OCI-LY7 (cell line): ENCODE results near the gene PRKN. TPM values are rescaled to one million over a fixed set of nuclear protein-coding genes. Genes with fewer than 3 reads are reported as not detected.

ENCODE experiments used
- BruUV-seq: library from RNA; stranded (reverse); fragments of 400-500 nt; replicated peaks from 2 replicates; lab custom pipeline; 2021; lab: Mats Ljungman, UMichigan
- CTCF ChIA-PET: fragments of 300-600 bp; sonication (Branson Sonifier 250); formaldehyde crosslinking; loops from one replicate; lab custom pipeline; 2022; ENCODE audit warnings: antibody characterized with exemption; ENCODE audit not compliant: unreplicated experiment; lab: Charles Lee
- POLR2A ChIA-PET: fragments of 300-600 bp; sonication (Branson Sonifier 250); formaldehyde crosslinking; loops from one replicate; lab custom pipeline; 2022; ENCODE audit warnings: antibody characterized with exemption; lab: Charles Lee
- DNase-seq: peaks from one replicate; pipeline ENCODE4 v3.0.0-alpha.2; 2015; ENCODE audit warnings: low spot score
- H2AFZ ChIP-seq: fragments of 200-600 bp; sonication (generic), shearing (Covaris generic); 2 replicates; pipeline ENCODE4 v1.6.1; 2014; ENCODE audit warnings: mild to moderate bottlenecking, antibody characterized with exemption, low read length, moderate library complexity
- H3K27ac ChIP-seq: fragments of 200-600 bp; sonication (generic); 2 replicates; pipeline ENCODE4 v1.5.1; 2014; ENCODE audit warnings: mixed run types, low read depth, mild to moderate bottlenecking, moderate library complexity, low read length, inconsistent platforms; ENCODE audit not compliant: poor library complexity, severe bottlenecking
- H3K36me3 ChIP-seq: fragments of 200-600 bp; sonication (generic); 2 replicates; pipeline ENCODE4 v1.6.1; 2014; ENCODE audit warnings: mild to moderate bottlenecking, antibody characterized with exemption, low read length, moderate library complexity, mixed read lengths; ENCODE audit not compliant: insufficient read depth
- H3K4me1 ChIP-seq: fragments of 200-600 bp; sonication (generic); 2 replicates; pipeline ENCODE4 v1.5.1; 2014; ENCODE audit warnings: mild to moderate bottlenecking, low read length; ENCODE audit not compliant: insufficient read depth, poor library complexity, severe bottlenecking
- H3K4me2 ChIP-seq: fragments of 200-600 bp; sonication (generic); 2 replicates; pipeline ENCODE4 v1.6.1; 2014; ENCODE audit warnings: mild to moderate bottlenecking, low read length
- H3K4me3 ChIP-seq: fragments of 200-600 bp; sonication (generic); 2 replicates; pipeline ENCODE4 v1.5.1; 2014; ENCODE audit warnings: mild to moderate bottlenecking, low read depth, low read length; ENCODE audit not compliant: poor library complexity, severe bottlenecking
- H3K79me2 ChIP-seq: fragments of 200-600 bp; sonication (generic); 2 replicates; pipeline ENCODE4 v1.6.1; 2016; ENCODE audit warnings: low read depth, mild to moderate bottlenecking, low read length, moderate library complexity, mixed read lengths; ENCODE audit not compliant: insufficient read depth
- H3K9me2 ChIP-seq: fragments of 200-600 bp; sonication (generic); 2 replicates; pipeline ENCODE4 v1.6.1; 2016; ENCODE audit warnings: mild to moderate bottlenecking, low read length, mixed read lengths; ENCODE audit not compliant: insufficient read depth
- H3K9me3 ChIP-seq: fragments of 200-600 bp; sonication (generic); 2 replicates; pipeline ENCODE4 v1.6.1; 2014; ENCODE audit warnings: mild to moderate bottlenecking, mixed run types, low read length, mixed read lengths
- H4K20me1 ChIP-seq: fragments of 200-600 bp; sonication (generic); 2 replicates; pipeline ENCODE4 v1.6.1; 2014; ENCODE audit warnings: mild to moderate bottlenecking, antibody characterized with exemption, low read length, moderate library complexity, mixed read lengths; ENCODE audit not compliant: insufficient read depth
- EZH2phosphoT487 ChIP-seq: fragments of 200-600 bp; sonication (generic); IDR thresholded peaks from 2 replicates; pipeline ENCODE4 v1.6.1; 2018; ENCODE audit warnings: low read depth, borderline replicate concordance, mild to moderate bottlenecking, mixed run types, antibody characterized with exemption, low read length, moderate library complexity, mixed read lengths
- intact Hi-C: fragments of 100-400 bp; cut with micrococcal nuclease; formaldehyde crosslinking; loops from one replicate; pipeline ENCODE4 v1.10.0; 2022; ENCODE audit not compliant: unreplicated experiment
- total RNA-seq, 2 experiments: library from RNA; depleted of rRNA in 1 of 2; stranded (reverse); fragments of >200 nt in 1 of 2; shearing (Covaris generic) in 1 of 2; gene quantifications; 2 replicates each; pipeline ENCODE4 v1.2.3, GENCODE V29; 2014 to 2022
- TF ChIP-seq, protein P1 (sequence below): fragments of 200-600 bp; sonication (generic); conservative IDR thresholded peaks from 2 replicates; pipeline ENCODE4 v1.5.1; 2014; ENCODE audit warnings: mild to moderate bottlenecking, antibody characterized with exemption, low read length, moderate library complexity, mixed read lengths

Gene PRKN
- total RNA-seq, 2 experiments from 2014 or later = 1.3 to 2.0 TPM

DNA sequence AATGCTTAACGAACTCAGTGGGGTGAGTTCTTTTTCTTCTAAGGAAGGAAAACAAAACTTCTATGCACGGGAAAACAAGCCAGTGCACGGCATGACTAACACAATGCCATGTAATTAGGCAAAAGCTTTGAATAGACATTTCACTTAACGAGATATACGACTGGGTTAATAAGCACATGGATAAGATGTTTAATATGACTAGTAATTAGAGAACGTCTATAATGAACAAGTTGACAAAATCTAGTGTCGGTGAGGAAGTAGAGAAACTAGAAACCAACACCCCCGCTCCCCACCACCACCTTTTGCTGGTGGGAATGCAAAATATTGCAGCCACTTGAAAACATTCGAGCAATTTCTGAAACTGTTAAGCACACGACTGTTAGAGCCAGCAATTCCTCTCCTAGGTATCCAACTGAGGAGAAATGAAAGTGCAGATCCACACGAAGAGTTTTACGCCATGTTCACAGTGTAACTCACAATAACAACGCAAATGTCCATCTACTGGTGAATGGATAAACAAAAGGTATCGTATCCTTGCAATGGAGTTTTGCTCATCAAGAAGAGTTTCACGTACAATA lies 808.8 kb downstream of the PRKN start:
- CTCF ChIA-PET = no interaction called here
- no TSS peak for BruUV-seq

DNA sequence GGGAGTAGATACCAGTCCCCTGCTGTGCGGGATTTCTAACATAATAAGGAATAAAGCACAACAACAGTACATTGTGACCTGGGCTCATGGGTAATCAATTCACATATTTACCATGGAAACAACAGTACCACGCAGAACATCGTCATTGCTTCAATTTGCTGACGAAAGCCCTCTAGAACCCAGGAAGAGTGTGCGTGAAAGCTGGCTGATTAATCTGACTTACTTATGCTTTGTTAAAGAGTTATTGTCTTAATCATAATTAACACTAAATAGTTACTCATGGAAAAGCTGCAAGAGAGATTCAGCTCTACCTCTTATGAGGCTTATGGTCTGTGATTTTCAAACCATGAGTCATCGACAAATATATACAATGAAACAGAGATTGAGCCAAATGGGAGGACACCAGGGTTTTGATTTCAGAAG lies 809.4 kb downstream of the PRKN start:
- Histone ChIP-seq H3K36me3 (no peaks in the 10 kb centered on the region), H3K4me3 (no peak overlapping the region), H3K4me1 (no peaks in the 10 kb centered on the region), H3K9me2 (no peaks in the 10 kb centered on the region), H3K4me2 (no peak overlapping the region), H4K20me1 (no peaks in the 10 kb centered on the region), H2AFZ (no peak overlapping the region), H3K27ac (no peak overlapping the region), H3K9me3 (no peaks in the 10 kb centered on the region), H3K79me2 (no peaks in the 10 kb centered on the region)
- no TSS peak for BruUV-seq
- POLR2A ChIA-PET = no interaction called here
- CTCF ChIA-PET = no interaction called here
- intact Hi-C loops = no loop called here
- TF ChIP-seq EZH2phosphoT487 = no peak
- TF ChIP-seq, protein P1, sequence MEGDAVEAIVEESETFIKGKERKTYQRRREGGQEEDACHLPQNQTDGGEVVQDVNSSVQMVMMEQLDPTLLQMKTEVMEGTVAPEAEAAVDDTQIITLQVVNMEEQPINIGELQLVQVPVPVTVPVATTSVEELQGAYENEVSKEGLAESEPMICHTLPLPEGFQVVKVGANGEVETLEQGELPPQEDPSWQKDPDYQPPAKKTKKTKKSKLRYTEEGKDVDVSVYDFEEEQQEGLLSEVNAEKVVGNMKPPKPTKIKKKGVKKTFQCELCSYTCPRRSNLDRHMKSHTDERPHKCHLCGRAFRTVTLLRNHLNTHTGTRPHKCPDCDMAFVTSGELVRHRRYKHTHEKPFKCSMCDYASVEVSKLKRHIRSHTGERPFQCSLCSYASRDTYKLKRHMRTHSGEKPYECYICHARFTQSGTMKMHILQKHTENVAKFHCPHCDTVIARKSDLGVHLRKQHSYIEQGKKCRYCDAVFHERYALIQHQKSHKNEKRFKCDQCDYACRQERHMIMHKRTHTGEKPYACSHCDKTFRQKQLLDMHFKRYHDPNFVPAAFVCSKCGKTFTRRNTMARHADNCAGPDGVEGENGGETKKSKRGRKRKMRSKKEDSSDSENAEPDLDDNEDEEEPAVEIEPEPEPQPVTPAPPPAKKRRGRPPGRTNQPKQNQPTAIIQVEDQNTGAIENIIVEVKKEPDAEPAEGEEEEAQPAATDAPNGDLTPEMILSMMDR = no peak
- no peak for DNase-seq

More for the DNA sequence above, 808.8 kb downstream of the PRKN start:
- Histone ChIP-seq H3K9me3 (no peaks in the 10 kb centered on the region), H3K27ac (no peak overlapping the region), H2AFZ (no peak overlapping the region), H4K20me1 (no peaks in the 10 kb centered on the region), H3K9me2 (no peaks in the 10 kb centered on the region), H3K36me3 (no peaks in the 10 kb centered on the region), H3K4me3 (no peak overlapping the region), H3K4me2 (no peak overlapping the region), H3K4me1 (no peaks in the 10 kb centered on the region), H3K79me2 (no peaks in the 10 kb centered on the region)
- TF ChIP-seq, protein P1 = no peak
- no peak for TF ChIP-seq EZH2phosphoT487
- DNase-seq = no peak
- intact Hi-C loops = no loop called here
- POLR2A ChIA-PET = no interaction called here

DNA sequence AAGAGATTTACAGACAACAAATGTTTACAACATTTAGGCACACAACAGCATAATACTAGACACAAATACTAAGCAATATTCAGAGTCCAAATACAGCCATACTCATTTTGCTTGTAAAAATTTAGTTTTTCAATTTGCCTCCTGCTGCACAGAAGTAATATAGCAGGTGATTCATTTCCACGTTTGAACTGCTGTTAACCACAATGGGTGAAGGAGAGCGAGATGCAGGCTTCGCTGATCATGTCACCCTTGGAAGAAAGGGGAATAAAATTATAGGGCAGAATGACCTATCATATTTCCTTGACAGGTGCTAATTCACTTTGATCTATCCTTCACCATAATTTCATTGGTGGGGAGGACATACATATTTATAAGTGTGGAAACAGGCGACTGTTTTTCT lies 809.9 kb downstream of the PRKN start:
- POLR2A ChIA-PET = no interaction called here

More for the DNA sequence above, 809.9 kb downstream of the PRKN start:
- no peaks in the 10 kb centered on the region for H3K79me2 ChIP-seq
- H3K27ac ChIP-seq = no peak overlapping the region
- H4K20me1 ChIP-seq = no peaks in the 10 kb centered on the region
- no peak overlapping the region for H3K4me3 ChIP-seq
- intact Hi-C loops = no loop called here
- DNase-seq = no peak
- H3K9me2 ChIP-seq = no peaks in the 10 kb centered on the region
- no peak for TF ChIP-seq EZH2phosphoT487
- TF ChIP-seq, protein P1 = no peak
- H2AFZ ChIP-seq = no peak overlapping the region
- no peaks in the 10 kb centered on the region for H3K9me3 ChIP-seq
- H3K4me1 ChIP-seq = no peaks in the 10 kb centered on the region
- no peak overlapping the region for H3K4me2 ChIP-seq
- H3K36me3 ChIP-seq = no peaks in the 10 kb centered on the region
- no TSS peak for BruUV-seq
- CTCF ChIA-PET = no interaction called here
